HepG2 (cell line): ENCODE results near the gene MRPL20. TPM values are rescaled to one million over a fixed set of nuclear protein-coding genes. Genes with fewer than 3 reads are reported as not detected.

Experiments
- AGO2 ChIP-seq: fragments of 200-400 bp; formaldehyde crosslinking; optimal IDR thresholded peaks from 2 replicates; pipeline ENCODE3; 2017; ENCODE audit warnings: mild to moderate bottlenecking, low read depth, low read length, moderate library complexity
- AHR ChIP-seq: IDR thresholded peaks from 2 replicates; pipeline ENCODE4 v1.6.1; 2018; ENCODE audit warnings: missing genetic modification reagents, missing compliant biosample characterization
- AKAP8 ChIP-seq: sonication (generic); formaldehyde crosslinking; IDR thresholded peaks from 2 replicates; pipeline ENCODE4 v1.5.1; 2020; ENCODE audit warnings: mild to moderate bottlenecking, missing genetic modification reagents
- ATAD3A ChIP-seq: sonication (generic); formaldehyde crosslinking; IDR thresholded peaks from 2 replicates; pipeline ENCODE4 v1.4.0; 2020; ENCODE audit warnings: missing genetic modification reagents
- BRD4 ChIP-seq: sonication (generic); formaldehyde crosslinking; IDR thresholded peaks from 2 replicates; pipeline ENCODE4 v1.4.0; 2020; ENCODE audit warnings: missing genetic modification reagents
- CEBPB ChIP-seq: IDR thresholded peaks from 2 replicates; pipeline ENCODE4 v1.6.1; 2011; ENCODE audit warnings: low read depth, low read length, improper control_type of control experiment, borderline replicate concordance
- CREM ChIP-seq, 2 experiments: sonication (generic) in 1 of 2; formaldehyde crosslinking in 1 of 2; IDR thresholded peaks; 2 replicates each; pipeline versions ENCODE4 v1.4.0 to v1.6.1; 2016 to 2020; ENCODE audit warnings: antibody characterized with exemption in 1 of 2, mild to moderate bottlenecking in 1 of 2, missing genetic modification reagents in 1 of 2
- DPF2 ChIP-seq: sonication (generic); formaldehyde crosslinking; IDR thresholded peaks from 2 replicates; pipeline ENCODE4 v1.4.0; 2020; ENCODE audit warnings: mild to moderate bottlenecking, low read depth, missing genetic modification reagents, borderline replicate concordance
- ELF4 ChIP-seq: sonication (generic); formaldehyde crosslinking; IDR thresholded peaks from 2 replicates; pipeline ENCODE4 v1.5.0; 2020; ENCODE audit warnings: missing genetic modification reagents, mild to moderate bottlenecking, moderate library complexity, borderline replicate concordance
- EP300 ChIP-seq, 3 experiments: sonication (generic) in 1 of 3; formaldehyde crosslinking in 1 of 3; IDR thresholded peaks; 2 replicates each; pipeline versions ENCODE4 v1.5.1 to v1.6.1; 2011 to 2020; ENCODE audit warnings: low read depth in 2 of 3, low read length in 2 of 3, borderline replicate concordance in 1 of 3, improper control_type of control experiment in 1 of 3, mild to moderate bottlenecking in 1 of 3, missing genetic modification reagents in 1 of 3, moderate library complexity in 1 of 3
- FLYWCH1 ChIP-seq: sonication (generic); formaldehyde crosslinking; IDR thresholded peaks from 2 replicates; pipeline ENCODE4 v1.8.1; 2023; ENCODE audit warnings: mild to moderate bottlenecking, missing genetic modification reagents
- GATAD2A ChIP-seq: IDR thresholded peaks from 2 replicates; pipeline ENCODE4 v1.6.1; 2016
- MTF2 ChIP-seq: sonication (generic); formaldehyde crosslinking; IDR thresholded peaks from 2 replicates; pipeline ENCODE4 v1.5.0; 2020; ENCODE audit warnings: missing genetic modification reagents, borderline replicate concordance
- NR3C1 ChIP-seq: sonication (generic); formaldehyde crosslinking; IDR thresholded peaks from 2 replicates; pipeline ENCODE4 v1.4.0; 2020; ENCODE audit warnings: missing genetic modification reagents
- PAF1 ChIP-seq: IDR thresholded peaks from 2 replicates; pipeline ENCODE4 v1.6.1; 2016; ENCODE audit warnings: missing genetic modification reagents, missing compliant biosample characterization
- RAD51 ChIP-seq: fragments of 450-650 bp; IDR thresholded peaks from 2 replicates; pipeline ENCODE4 v1.6.1; 2016; ENCODE audit warnings: borderline replicate concordance
- RFX3 ChIP-seq: IDR thresholded peaks from 2 replicates; pipeline ENCODE4 v1.6.1; 2016; ENCODE audit warnings: missing biosample characterization, missing genetic modification reagents
- RFX5 ChIP-seq: IDR thresholded peaks from 2 replicates; pipeline ENCODE4 v1.6.1; 2011; ENCODE audit warnings: low read depth, low read length, improper control_type of control experiment
- SETDB1 ChIP-seq: sonication (generic); formaldehyde crosslinking; IDR thresholded peaks from 2 replicates; pipeline ENCODE4 v1.5.1; 2020; ENCODE audit warnings: missing genetic modification reagents, mild to moderate bottlenecking, borderline replicate concordance
- U2AF2 ChIP-seq: fragments of 200-400 bp; formaldehyde crosslinking; IDR thresholded peaks from 2 replicates; pipeline ENCODE4 v1.6.1; 2017; ENCODE audit warnings: low read depth, mild to moderate bottlenecking, low read length
- ZNF343 ChIP-seq: sonication (generic); formaldehyde crosslinking; IDR thresholded peaks from 2 replicates; pipeline ENCODE4 v1.4.0; 2020; ENCODE audit warnings: mild to moderate bottlenecking, missing genetic modification reagents
- ZNF570 ChIP-seq: sonication (generic); formaldehyde crosslinking; IDR thresholded peaks from 2 replicates; pipeline ENCODE4 v1.4.0; 2020; ENCODE audit warnings: mild to moderate bottlenecking, missing genetic modification reagents, borderline replicate concordance
- ZNF616 ChIP-seq: sonication (generic); formaldehyde crosslinking; IDR thresholded peaks from 2 replicates; pipeline ENCODE4 v1.5.0; 2020; ENCODE audit warnings: low read depth, mild to moderate bottlenecking, missing genetic modification reagents
- ZNF660 ChIP-seq: sonication (generic); formaldehyde crosslinking; IDR thresholded peaks from 2 replicates; pipeline ENCODE4 v1.5.1; 2020; ENCODE audit warnings: mild to moderate bottlenecking, low read depth, missing genetic modification reagents, borderline replicate concordance
- ZNF773 ChIP-seq: sonication (generic); formaldehyde crosslinking; IDR thresholded peaks from 2 replicates; pipeline ENCODE4 v1.4.0; 2020; ENCODE audit warnings: missing genetic modification reagents, borderline replicate concordance
- polyA plus RNA-seq, 8 experiments: library from polyadenylated mRNA; depleted of rRNA in 3 of 8; stranded (reverse) in 7 of 8; unstranded in 1 of 8; fragments of >200 nt; fragmentation: Illumina TruSeq in 4 of 8; extraction: Trizol in 4 of 8; gene quantifications; 2 replicates each; pipeline versions ENCODE4 v1.2.1 to v1.2.3, GENCODE V29; 2011 to 2016; ENCODE audit warnings: low read depth in 4 of 8, missing spikeins in 1 of 8, mixed read lengths in 1 of 8; ENCODE audit not compliant: insufficient read depth in 1 of 8
- total RNA-seq, 5 experiments: library from RNA; depleted of rRNA; stranded (reverse); fragments of >200 nt; fragmentation: Illumina TruSeq; extraction: Trizol; gene quantifications; 2 replicates each; pipeline ENCODE4 v1.2.3, GENCODE V29; 2016; ENCODE audit warnings: low read depth in 1 of 5
- TF ChIP-seq, protein P1 (sequence below): sonication (generic); formaldehyde crosslinking; IDR thresholded peaks from 2 replicates; pipeline ENCODE4 v1.4.0; 2020; ENCODE audit warnings: missing genetic modification reagents
- TF ChIP-seq, protein P2 (sequence below): sonication (generic); formaldehyde crosslinking; IDR thresholded peaks from 2 replicates; pipeline ENCODE4 v1.5.1; 2020; ENCODE audit warnings: missing genetic modification reagents, mild to moderate bottlenecking, borderline replicate concordance

The MRPL20 gene
- total and polyA plus RNA-seq, 2 of the 13 experiments (the other 11 are each of a cell fraction or from before 2014, with no cell fraction given): 59.2 to 127 TPM

DNA sequence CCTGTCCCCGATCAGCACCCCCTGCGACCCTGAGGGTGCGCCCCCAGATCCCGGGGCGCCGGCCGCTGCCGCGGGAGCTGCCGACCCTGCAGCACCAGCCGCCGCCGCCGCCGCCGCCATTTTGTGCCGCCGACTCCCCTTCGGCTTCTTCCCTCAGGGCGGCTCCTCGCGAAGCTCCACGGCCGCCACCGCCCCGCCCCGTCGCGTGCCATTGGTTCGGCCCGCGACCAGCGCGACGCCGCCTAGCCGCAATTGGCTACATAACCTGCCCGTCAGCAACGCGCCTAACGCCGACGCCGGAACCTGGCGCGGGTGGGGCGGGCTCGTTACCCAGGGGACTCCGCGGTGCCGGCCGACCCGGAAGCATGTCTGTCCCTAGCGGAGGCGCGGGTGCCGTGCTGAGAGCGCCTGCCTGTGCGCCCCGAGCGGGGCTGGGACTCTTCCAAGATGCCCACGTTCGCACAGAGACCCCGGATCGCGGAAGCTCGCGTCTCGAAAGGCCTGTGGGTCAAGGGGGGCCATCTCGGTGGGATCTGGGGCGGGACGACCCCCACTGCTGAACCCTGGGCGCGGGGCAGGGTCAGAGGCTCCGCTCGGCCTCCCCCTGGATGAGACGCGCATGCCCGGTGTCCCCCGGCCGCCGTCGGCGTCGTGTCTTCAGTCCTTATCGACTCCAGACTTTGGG is 7.8 kb downstream of the MRPL20 start, which contains the start of gene CCNL2 (continued):
- TF ChIP-seq, protein P1, sequence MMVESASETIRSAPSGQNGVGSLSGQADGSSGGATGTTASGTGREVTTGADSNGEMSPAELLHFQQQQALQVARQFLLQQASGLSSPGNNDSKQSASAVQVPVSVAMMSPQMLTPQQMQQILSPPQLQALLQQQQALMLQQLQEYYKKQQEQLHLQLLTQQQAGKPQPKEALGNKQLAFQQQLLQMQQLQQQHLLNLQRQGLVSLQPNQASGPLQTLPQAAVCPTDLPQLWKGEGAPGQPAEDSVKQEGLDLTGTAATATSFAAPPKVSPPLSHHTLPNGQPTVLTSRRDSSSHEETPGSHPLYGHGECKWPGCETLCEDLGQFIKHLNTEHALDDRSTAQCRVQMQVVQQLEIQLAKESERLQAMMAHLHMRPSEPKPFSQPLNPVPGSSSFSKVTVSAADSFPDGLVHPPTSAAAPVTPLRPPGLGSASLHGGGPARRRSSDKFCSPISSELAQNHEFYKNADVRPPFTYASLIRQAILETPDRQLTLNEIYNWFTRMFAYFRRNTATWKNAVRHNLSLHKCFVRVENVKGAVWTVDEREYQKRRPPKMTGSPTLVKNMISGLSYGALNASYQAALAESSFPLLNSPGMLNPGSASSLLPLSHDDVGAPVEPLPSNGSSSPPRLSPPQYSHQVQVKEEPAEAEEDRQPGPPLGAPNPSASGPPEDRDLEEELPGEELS (CRISPR knock-in tag): peak; percentile 36; the same call in 1 of the 2 replicates
- TF ChIP-seq ATAD3A (CRISPR knock-in tag) (no peak), FLYWCH1 (CRISPR knock-in tag) (no peak), RFX3 (CRISPR knock-in tag) (0 out of 2 replicates have a peak, but pooled peaks have one; percentile 17), MTF2 (CRISPR knock-in tag) (no peak), ELF4 (CRISPR knock-in tag) (peak; percentile 93), AHR (0 out of 2 replicates have a peak, but pooled peaks have one; percentile 1), AGO2 (peak; percentile 88), ZNF660 (CRISPR knock-in tag) (no peak), U2AF2 (no peak), RAD51 (no peak), GATAD2A (CRISPR knock-in tag) (no peak), ZNF616 (CRISPR knock-in tag) (0 out of 2 replicates have a peak, but pooled peaks have one; percentile 3), ZNF343 (peak; percentile 90; the same call in 1 of the 2 replicates), DPF2 (CRISPR knock-in tag) (no peak), EP300 (IDR thresholded peaks at IDR 0.05; ENCODE audit: low read depth in 2 of 2, low read length in 2 of 2) (no peak), EP300 (CRISPR knock-in tag; IDR thresholded peaks at IDR 0.05; ENCODE audit: borderline replicate concordance) (no peak), CREM (IDR thresholded peaks at IDR 0.05) (peak; percentile 69; the same call in 1 of the 2 replicates), CREM (CRISPR knock-in tag; IDR thresholded peaks at IDR 0.05) (peak; percentile 30; the same call in 1 of the 2 replicates), RFX5 (no peak), ZNF570 (CRISPR knock-in tag) (no peak), AKAP8 (CRISPR knock-in tag) (no peak; the same call in 1 of the 2 replicates), BRD4 (CRISPR knock-in tag) (0 out of 2 replicates have a peak, but pooled peaks have one; percentile 19), CEBPB (no peak), ZNF773 (CRISPR knock-in tag) (no peak), SETDB1 (CRISPR knock-in tag) (no peak), NR3C1 (no peak), PAF1 (CRISPR knock-in tag) (no peak)
- TF ChIP-seq, protein P2, sequence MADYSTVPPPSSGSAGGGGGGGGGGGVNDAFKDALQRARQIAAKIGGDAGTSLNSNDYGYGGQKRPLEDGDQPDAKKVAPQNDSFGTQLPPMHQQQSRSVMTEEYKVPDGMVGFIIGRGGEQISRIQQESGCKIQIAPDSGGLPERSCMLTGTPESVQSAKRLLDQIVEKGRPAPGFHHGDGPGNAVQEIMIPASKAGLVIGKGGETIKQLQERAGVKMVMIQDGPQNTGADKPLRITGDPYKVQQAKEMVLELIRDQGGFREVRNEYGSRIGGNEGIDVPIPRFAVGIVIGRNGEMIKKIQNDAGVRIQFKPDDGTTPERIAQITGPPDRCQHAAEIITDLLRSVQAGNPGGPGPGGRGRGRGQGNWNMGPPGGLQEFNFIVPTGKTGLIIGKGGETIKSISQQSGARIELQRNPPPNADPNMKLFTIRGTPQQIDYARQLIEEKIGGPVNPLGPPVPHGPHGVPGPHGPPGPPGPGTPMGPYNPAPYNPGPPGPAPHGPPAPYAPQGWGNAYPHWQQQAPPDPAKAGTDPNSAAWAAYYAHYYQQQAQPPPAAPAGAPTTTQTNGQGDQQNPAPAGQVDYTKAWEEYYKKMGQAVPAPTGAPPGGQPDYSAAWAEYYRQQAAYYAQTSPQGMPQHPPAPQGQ (CRISPR knock-in tag): 0 out of 2 replicates have a peak, but pooled peaks have one; percentile 7
